Raji (cell line): Measurements from ENCODE around the gene PMF1.

Source experiments
- POLR2A ChIP-seq: IDR thresholded peaks from 2 replicates; pipeline ENCODE4 v1.6.1; 2011; ENCODE audit warnings: low read depth, low read length, control low read depth; ENCODE audit not compliant: insufficient read depth

PMF1 gene

GRCh38 chr1:156212833-156213643 is at the start of gene PMF1:
TSS of gene PMF1 (plus strand) at chr1:156213007. CDS start at chr1:156213016, 9 bp downstream.
- peak; percentile 82 for TF ChIP-seq POLR2A

DNA sequence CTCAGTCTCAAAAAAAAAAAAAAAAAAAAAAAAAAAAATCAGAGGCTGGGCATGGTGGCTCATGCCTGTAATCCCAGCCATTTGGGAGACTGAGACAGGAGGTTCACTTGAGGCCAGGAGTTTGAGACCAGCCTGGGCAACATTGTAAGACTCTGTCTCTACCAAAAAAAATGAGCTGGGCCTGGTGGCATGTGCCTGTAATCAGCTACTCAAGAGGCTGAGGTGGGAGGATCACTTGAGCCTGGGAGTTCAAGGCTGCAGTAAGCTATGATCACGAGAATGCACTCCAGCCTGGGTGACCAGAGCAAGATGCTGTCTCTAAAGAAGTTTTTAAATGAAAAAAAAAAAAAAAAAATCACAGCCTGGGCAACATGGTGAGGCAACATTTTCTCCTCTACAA is 49.1 kb upstream of the PMF1 start:
- no peak for TF ChIP-seq POLR2A

DNA sequence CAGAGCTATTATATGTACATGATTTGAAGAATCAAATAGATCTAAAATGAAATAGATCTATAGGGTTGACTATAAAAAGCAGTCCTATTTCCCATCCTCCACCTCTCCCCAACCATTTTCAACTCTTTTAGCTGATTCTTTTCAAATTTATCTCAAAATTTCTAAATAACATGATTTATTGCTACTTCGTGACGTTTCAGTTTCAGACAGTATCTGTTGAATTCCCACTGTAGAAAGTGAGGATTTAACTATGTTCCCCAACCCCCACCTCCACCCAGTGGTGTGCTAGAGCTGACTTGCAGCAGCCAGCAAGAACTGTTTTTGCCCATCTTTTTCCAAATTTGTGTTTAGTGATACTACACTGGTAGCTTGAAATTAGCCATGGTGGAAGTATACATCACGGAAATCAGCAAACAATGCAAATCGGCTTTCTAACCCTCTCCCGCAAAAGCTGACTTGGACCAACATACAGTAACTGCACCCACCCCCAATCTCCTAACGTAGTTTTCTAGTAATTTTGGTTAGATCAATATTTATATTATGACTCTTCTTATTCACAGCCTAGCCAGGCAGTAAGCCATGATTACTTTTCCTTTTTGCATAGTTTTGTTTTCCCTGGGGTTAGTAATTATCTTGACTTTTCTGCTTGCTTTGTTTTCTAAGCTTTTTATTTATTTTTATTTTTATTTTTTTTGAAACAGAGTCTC is 48.5 kb upstream of the PMF1 start:
- TF ChIP-seq POLR2A: no peak

- no peak for TF ChIP-seq POLR2A
Observed at GRCh38 chr1:156165083-156165482, 47.7 kb upstream of the PMF1 start.

- no peak for TF ChIP-seq POLR2A
Observed at GRCh38 chr1:156167536-156167935, 45.3 kb upstream of the PMF1 start.

DNA sequence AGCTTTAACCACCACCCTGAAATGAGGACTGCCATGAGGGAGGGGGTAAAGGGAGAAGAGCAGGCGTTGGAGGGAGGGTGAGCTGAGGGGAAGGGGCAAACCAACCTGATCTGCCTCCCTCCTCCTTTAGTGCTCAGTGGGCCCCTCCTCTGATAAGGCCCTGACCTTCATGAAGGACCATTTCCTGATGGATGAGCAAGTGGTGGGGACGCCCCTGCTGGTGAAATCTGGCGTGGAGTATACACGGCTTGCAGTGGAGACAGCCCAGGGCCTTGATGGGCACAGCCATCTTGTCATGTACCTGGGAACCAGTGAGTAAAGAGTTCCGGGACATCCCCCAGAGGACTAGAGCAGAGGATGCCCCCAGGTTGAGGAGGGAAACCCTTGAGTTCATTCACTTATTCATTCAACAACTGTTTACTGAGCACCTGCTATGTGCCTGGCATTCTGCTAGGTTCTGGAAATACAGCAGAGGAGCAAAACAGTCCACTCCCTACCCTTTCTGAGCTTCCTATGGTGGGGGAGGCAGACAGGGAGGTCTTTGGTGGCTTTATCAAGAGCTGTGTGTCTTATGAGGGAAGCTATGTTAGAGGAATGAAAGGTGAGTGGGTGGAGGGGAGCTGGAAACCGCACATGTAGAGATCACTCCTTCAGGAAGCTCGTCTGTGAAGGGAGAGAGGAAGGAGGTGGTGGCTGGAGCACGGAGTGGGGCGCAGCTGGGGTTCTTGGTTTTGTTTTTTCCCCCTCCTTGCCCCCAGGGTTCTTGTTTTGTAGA is 39.9 kb upstream of the PMF1 start:
- no peak for TF ChIP-seq POLR2A

DNA sequence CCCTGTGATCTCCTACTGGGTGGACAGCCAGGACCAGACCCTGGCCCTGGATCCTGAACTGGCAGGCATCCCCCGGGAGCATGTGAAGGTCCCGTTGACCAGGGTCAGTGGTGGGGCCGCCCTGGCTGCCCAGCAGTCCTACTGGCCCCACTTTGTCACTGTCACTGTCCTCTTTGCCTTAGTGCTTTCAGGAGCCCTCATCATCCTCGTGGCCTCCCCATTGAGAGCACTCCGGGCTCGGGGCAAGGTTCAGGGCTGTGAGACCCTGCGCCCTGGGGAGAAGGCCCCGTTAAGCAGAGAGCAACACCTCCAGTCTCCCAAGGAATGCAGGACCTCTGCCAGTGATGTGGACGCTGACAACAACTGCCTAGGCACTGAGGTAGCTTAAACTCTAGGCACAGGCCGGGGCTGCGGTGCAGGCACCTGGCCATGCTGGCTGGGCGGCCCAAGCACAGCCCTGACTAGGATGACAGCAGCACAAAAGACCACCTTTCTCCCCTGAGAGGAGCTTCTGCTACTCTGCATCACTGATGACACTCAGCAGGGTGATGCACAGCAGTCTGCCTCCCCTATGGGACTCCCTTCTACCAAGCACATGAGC is 36.1 kb upstream of the PMF1 start:
- TF ChIP-seq POLR2A: no peak

DNA sequence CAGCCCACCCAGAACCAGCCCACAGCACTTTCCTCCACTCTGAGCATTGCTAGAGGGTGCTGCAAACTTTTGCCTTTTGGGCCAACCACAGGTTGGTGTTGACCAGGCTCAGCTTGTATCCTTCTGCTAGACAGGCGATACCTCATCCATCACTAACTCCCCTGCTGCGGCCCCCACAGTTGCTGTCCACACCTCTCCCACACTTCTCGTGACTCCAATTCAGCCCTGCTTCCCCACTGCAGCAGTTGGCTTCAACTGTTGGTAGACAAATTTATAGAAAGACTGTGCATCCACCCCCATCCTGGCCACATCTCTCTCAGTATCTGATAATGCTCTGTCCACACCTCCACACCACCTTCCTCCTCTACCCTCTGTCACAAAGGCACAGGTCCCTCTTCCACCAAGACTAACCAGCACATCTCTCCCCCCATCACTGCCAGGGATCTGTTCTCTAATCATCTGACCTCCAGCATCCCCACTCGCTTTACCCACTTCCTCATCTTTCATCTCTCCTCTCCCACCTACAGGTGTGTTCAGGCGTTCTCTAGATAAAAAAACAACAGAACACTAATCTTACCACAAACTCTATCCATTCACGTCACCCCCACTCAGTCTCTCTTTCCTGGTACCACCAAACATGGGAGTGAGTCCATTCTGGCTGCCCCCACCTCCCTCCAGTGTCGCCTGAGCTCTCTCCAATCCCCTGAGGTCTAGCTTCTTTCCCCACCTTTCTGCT is 34.7 kb upstream of the PMF1 start:
- TF ChIP-seq POLR2A: no peak

GRCh38 chr1:156180471-156180870 is 32.3 kb upstream of the PMF1 start:
- no peak for TF ChIP-seq POLR2A

GRCh38 chr1:156191292-156191964 is 21.4 kb upstream of the PMF1 start:
- no peak for TF ChIP-seq POLR2A

DNA sequence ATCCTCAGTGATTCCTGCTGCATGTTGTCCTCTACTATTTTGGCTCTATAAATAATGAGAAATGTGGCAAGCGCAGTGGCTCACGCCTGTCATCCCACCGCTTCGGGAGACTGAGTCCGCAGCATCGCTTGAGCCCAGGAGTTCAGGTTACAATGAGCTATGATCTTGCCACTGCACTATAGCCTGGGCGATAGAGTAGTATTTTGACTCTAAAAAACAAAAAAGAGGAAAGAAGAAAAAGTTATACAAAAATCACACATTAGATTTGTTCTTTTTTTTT is 19.7 kb upstream of the PMF1 start:
- TF ChIP-seq POLR2A: no peak

GRCh38 chr1:156193488-156194299 is 19.1 kb upstream of the PMF1 start, which contains the start of gene SLC25A44:
TSS of gene SLC25A44 (plus strand) at chr1:156194104. CDS start at chr1:156199848, 5,744 bp downstream.
- TF ChIP-seq POLR2A: peak; percentile 78

- no peak for TF ChIP-seq POLR2A
Observed at GRCh38 chr1:156194300-156194652, 18.5 kb upstream of the PMF1 start.

DNA sequence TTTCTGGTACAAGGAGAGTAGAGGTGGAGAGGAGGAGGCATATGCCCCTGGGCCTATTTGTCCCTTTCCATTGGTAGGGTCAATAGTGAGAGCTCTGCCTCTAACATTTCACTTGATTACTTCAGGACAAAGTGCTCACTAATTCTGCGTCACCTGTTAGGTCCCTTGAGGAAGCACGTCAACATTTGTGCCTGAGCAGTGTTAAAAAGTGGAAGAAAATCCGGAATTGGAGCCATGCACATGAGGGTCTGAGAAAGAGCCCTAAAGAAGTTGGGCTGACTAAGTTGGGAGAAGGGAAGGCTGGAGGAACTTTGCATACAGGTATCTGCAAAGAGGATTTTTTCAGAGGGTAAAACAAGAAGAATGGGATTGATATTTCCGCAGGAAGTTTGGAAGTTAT is 17.0 kb upstream of the PMF1 start:
- TF ChIP-seq POLR2A: no peak

DNA sequence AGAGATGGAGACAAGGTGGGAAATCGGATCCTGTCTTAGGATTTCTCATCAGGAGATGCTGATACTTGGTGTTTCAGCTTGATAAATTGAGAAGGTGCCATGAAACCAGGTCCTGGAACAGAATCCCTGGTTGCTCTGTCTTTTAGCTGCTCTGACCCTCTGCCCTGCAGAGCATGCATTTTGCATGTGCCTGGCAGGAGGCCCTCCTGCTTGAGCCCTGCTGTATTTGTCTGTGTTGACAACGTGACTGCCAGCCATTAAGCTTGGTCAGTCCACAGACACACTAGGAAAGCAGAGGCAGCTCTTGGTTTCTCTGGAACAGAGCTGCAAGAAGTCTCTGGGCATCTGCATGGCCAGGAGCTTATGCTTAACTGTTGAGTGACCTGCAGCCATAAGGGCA is 16.4 kb upstream of the PMF1 start:
- TF ChIP-seq POLR2A: no peak
